Measurements from ENCODE around the gene CORO7.

DNA sequence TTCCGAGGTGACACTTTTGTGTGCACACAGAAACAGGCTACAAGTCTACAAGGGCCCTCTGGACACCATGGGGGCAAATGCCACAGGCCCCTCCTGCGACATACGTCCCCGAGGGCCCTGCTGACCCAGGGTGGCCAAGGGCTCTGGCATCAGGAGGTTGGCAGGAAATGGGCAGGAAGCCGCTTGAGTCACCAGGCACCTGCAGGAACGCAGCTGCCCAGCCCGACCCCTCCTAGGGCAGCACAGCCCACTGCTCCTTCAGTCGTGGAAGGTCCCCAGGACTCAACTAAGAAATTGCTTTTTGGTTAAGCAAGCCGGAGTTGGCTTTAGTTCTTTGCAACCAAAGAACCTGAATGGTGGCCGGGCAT lies 8.1 kb downstream of the CORO7 start:
- TF ChIP-seq NFIC (IDR thresholded peaks at IDR 0.05; ENCODE audit: borderline replicate concordance) (no peak), CHD2 (IDR thresholded peaks at IDR 0.05; ENCODE audit: low read length, partially characterized antibody) (no peak)
- TF ChIP-seq, protein P1, sequence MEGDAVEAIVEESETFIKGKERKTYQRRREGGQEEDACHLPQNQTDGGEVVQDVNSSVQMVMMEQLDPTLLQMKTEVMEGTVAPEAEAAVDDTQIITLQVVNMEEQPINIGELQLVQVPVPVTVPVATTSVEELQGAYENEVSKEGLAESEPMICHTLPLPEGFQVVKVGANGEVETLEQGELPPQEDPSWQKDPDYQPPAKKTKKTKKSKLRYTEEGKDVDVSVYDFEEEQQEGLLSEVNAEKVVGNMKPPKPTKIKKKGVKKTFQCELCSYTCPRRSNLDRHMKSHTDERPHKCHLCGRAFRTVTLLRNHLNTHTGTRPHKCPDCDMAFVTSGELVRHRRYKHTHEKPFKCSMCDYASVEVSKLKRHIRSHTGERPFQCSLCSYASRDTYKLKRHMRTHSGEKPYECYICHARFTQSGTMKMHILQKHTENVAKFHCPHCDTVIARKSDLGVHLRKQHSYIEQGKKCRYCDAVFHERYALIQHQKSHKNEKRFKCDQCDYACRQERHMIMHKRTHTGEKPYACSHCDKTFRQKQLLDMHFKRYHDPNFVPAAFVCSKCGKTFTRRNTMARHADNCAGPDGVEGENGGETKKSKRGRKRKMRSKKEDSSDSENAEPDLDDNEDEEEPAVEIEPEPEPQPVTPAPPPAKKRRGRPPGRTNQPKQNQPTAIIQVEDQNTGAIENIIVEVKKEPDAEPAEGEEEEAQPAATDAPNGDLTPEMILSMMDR (IDR thresholded peaks at IDR 0.05): no peak

Data from SK-N-SH (cell line).